ENCODE data around the gene ITGA5. TPM values are rescaled to one million over a fixed set of nuclear protein-coding genes. Genes with fewer than 3 reads are reported as not detected.

ITGA5 gene
- total and polyA plus RNA-seq, 9 of the 15 experiments (the other 6 are each of a cell fraction or from before 2014, with no cell fraction given), result 9.1 to 82.1 (median 47.4) TPM

GRCh38 chr12:54352022-54352531 lies 67.0 kb downstream of the ITGA5 start (continued):
- TF ChIP-seq PBX2 (CRISPR knock-in tag; IDR thresholded peaks at IDR 0.05; ENCODE audit: low read depth) (no peak), PBX2 (tag; conservative IDR thresholded peaks at IDR 0.05; ENCODE audit: low read depth) (no peak), ZNF23 (CRISPR knock-in tag; IDR thresholded peaks at IDR 0.05) (no peak), ESRRA (IDR thresholded peaks at IDR 0.05; ENCODE audit: borderline replicate concordance, low read depth) (0 out of 2 replicates have a peak, but pooled peaks have one; percentile 13), MCM2 (IDR thresholded peaks at IDR 0.05; ENCODE audit: low read depth) (no peak), SP2 (IDR thresholded peaks at IDR 0.05; ENCODE audit: extremely low read depth, low read depth, low read length, poor library complexity, severe bottlenecking) (no peak), ZNF212 (CRISPR knock-in tag; IDR thresholded peaks at IDR 0.05) (no peak), NUFIP1 (IDR thresholded peaks at IDR 0.05; ENCODE audit: partially characterized antibody) (no peak), PREB (CRISPR knock-in tag; IDR thresholded peaks at IDR 0.05) (no peak), THRAP3 (IDR thresholded peaks at IDR 0.05; ENCODE audit: borderline replicate concordance) (no peak), FOXK2 (conservative IDR thresholded peaks at IDR 0.05 in 1 of 2, IDR thresholded peaks at IDR 0.05 in 1 of 2; ENCODE audit: low read depth in 2 of 2) (peak; percentile 70 to 72; a peak in 3 of 4 replicates), NELFE (IDR thresholded peaks at IDR 0.05; ENCODE audit: insufficient read depth, insufficient read length) (no peak), HDGF (IDR thresholded peaks at IDR 0.05) (no peak), TARDBP (IDR thresholded peaks at IDR 0.05) (no peak), FUS (optimal IDR thresholded peaks at IDR 0.05; ENCODE audit: low read depth, low read length) (no peak), GTF2B (IDR thresholded peaks at IDR 0.05; ENCODE audit: extremely low read depth, insufficient read length) (no peak), ZSCAN29 (IDR thresholded peaks at IDR 0.05) (peak; percentile 31; the same call in 1 of the 2 replicates), ZBTB17 (CRISPR knock-in tag; IDR thresholded peaks at IDR 0.05) (no peak), SAP30 (IDR thresholded peaks at IDR 0.05; ENCODE audit: borderline replicate concordance, insufficient read depth, low read depth, low read length, poor library complexity, severe bottlenecking) (no peak), ATF6 (CRISPR knock-in tag; IDR thresholded peaks at IDR 0.05) (no peak), ZNF121 (CRISPR knock-in tag; conservative IDR thresholded peaks at IDR 0.05) (no peak), RBM14 (IDR thresholded peaks at IDR 0.05; ENCODE audit: borderline replicate concordance, insufficient read depth, low read depth, low read length) (no peak), FOS (IDR thresholded peaks at IDR 0.05; ENCODE audit: extremely low read depth, insufficient read length) (no peak), TFAM (CRISPR knock-in tag; conservative IDR thresholded peaks at IDR 0.05) (no peak)
